ENCODE measurements around the gene P2RX1.

The P2RX1 gene

DNA sequence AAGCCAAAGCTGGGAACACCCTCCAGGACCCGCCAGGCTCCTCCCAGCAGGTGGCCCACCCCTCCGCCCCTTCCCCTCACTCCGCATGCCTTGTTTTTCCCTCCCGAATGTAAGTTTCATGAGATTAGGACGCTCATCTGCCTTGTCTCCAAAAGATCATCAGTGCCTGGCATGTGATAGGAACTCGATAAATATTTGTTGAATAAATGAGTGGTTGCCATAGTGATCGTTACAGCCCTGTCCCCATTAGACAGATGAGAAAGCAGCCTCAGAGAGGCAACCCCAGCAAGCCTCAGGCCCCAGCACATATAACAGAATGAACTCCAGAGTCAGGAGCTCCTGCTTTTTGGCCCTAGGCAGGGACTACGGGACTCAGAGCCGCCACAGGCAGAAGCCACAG lies 28.5 kb downstream of the P2RX1 start:
- DNase-seq (ENCODE audit: low spot score) = no peak

DNA sequence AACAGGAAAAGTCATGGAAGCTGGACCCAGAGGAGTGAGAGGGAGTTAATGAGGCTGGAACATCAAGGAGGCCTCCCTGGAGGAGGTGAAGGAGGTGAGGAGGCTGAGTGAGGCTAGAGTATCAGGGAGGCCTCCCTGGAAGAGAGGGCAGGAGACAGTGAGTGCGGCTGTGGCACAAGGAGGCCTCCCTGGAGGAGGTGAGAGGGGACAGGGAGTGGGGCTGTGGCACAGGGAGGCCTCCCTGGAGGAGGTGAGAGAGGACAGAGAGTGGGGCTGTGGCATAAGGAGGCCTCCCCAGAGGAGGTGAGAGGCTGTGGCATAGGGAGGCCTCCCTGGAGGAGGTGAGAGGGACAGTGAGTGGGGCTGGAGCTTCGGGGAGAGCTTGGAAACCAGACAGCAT lies 28.9 kb downstream of the P2RX1 start:
- DNase-seq (ENCODE audit: low spot score) = no peak

DNA sequence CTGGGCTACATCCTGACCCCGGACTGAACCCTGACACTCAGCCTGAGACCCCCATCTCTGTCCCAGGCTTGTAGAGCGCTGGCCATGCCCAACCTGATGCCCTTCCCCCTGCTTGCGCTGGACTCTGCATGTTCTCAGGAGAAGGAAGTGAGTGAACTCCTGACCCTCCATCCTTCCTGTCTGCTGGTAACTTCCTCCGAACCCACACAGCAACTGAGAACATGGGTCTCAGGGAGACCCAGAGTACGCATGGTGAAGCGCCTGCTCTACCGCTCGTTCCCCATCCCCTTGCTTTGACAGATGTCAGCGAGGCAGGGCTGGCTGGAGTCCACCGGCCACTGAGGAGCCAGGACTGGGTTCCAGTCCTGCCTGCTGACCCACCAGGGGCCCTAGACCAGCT lies 29.5 kb downstream of the P2RX1 start:
- no peak for DNase-seq (ENCODE audit: low spot score)

DNA sequence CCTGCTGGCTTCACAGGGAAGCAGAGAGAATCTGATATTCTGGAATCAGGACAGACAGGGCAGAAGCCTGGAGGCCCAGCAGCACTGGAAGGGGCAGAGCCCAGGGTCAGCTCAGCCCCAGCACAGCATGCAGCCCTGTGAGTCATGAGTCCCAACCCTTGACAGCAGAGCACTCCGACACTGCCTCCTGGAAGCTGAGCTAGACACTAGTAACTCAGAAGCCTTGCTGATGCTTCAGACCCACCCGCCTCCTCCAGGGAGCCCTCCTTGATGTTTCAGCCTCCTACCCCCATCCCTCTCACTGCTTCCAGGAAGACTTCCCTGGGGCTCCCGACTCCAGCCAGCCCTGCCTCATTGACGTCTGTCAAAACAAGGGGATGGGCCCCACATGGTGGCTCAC lies 30.3 kb downstream of the P2RX1 start:
- DNase-seq (ENCODE audit: low spot score) = peak; percentile 58

DNA sequence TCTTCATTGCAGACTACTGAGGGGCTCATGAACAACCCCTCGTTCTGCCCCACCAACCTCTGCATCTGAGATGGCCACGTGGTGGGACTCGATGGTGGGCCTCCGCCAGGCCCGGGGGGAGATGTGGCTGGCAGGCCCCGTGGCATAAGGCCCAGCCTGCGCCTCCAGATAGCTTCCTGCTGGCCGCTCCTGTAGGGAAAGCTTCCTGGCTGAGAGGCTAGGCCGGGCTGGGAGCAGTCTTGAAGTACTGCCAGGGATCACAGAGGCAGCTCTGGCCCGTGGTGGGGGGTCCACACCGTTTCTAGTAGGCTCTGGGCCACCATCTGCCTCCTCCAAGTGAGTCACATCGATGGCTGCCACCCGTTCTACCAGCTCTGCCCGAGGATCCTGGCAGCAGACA lies 31.0 kb downstream of the P2RX1 start:
- DNase-seq (ENCODE audit: low spot score) = no peak

DNA sequence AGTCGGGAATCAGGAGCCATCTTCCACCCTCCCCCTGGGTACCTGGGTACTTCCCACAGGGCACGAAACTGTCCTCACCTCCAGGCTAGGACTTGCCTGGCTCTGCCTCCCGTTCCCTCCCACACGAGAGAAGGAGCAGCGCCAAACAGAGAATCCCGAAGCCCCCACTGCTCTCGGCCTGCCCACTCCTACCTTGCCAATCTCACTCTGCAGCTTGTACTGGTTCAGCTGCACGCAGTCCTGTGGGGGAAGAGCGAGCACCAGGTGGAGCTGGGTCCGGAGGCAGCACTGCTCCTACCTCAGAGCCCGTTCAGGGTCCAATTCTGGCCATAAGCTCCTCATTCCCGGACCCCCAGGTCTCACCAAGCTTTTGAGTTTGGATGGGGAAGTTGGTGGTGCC lies 32.1 kb downstream of the P2RX1 start:
- no peak for DNase-seq (ENCODE audit: low spot score)

DNA sequence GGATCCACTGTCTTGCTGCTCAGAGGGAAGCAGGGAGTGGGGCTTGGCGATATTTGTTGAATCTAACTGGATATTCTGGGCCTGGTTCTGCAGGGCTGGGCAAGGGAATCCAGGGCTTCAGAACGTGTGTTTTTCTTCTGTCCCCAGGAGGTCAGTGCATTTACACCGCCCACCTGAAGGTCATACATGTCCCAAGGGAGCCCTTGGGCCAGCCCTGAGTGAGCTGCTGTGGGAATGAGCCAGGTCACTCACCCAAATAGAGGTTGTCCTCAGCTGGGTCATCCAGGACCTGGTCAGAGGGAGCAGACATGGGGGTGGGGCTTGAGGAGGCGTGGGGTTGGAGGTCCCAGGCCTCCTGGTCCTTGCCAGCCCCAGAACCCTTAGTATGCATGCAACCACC lies 34.0 kb downstream of the P2RX1 start:
- DNase-seq (ENCODE audit: low spot score) = no peak

DNA sequence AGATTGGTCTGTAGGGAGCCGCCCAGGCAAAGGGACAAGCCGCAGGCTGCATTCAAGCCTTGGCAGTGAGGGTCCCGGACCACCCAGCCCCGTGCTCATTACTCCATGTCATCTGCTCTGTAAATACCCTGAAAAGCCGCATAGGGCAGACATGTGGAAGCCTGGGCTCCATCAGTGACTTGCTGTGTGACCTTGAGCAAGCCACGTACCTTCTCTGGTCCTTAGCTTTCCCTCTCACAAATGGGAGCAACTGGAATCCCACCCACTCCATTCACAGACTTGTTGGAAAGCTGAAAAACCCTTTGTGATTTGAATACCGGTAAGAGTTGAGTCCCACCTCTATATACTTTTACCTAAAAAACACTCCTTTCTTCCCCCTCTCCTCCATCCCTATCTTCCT lies 35.3 kb downstream of the P2RX1 start:
- DNase-seq (ENCODE audit: low spot score) = no peak

DNA sequence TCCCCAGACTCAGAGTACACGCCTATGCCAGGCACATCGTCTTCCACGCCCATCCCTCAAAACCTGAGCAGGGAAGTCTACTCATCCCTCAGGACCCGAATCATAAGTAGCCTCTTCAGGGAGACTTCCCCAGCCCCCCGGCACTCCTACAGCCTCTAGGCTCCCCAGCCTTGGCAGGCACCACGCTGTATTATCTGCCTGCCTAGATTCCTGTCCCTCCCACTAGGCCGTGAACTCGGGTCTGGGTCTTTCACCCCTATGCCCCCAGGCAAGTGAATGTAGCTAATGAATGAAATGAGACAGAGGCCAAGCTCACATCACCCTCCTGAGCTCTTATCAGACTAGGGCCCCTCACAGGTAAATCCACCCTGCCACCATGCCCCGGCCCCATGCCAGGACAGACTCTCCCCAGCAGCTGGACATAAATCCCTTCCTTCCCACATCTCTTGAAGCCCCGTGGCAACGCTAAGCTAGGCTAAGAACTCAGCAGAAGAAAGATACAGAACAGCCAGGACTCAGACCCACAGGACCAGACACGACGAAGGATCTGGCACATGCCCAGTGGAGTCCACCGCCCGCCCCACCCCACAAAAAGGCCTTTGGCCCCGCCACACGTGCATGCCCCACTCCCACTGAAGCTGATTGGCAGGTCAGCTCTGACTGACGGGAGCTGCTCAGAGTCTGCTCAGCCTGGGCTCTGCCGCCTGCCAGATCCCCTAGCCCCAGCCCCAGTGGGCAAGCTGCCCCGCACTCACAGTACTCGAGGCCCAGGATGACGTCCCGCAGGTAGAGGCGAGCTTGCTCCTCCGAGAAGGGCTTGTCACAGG lies 36.5 kb downstream of the P2RX1 start:
- DNase-seq (ENCODE audit: low spot score) = no peak

DNA sequence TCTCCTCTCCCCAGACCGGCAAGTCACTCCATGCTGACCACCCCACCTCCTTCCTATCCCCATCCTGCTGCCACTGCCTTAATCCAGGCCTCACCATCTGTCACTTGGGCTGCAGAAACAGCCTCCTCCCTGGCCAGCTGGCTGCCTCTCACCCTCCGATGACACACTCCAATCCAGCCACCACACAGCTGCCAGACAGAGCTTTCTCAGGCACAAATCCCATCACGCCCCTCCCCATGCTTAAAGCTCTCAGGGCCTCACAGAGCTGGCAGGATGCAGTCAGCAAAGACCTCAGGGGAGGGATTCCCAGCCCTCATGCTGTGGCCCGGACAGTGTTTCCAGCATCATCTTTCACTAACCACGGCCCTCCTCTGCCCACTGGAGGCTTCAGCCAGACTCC lies 37.1 kb downstream of the P2RX1 start:
- no peak for DNase-seq (ENCODE audit: low spot score)

DNA sequence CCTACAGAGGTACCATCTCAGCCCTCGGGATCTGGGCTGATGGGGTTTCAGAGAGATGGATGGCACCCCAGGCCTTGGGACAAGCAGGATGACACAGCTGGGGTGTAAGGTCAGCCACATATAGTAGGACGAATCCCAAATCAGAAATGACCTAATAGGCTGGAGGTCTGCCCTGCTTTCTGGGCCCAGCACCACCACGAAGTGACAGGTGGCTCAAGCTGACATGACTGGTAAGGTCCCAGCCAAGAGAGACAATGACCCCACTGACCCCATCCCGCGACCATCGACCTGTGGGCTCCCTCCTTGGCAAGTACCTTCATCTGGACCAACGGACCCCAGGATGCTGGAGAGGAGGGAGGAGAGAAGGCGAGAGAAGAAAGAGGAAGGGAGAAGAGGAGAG lies 39.0 kb downstream of the P2RX1 start:
- no peak for DNase-seq (ENCODE audit: low spot score)

DNA sequence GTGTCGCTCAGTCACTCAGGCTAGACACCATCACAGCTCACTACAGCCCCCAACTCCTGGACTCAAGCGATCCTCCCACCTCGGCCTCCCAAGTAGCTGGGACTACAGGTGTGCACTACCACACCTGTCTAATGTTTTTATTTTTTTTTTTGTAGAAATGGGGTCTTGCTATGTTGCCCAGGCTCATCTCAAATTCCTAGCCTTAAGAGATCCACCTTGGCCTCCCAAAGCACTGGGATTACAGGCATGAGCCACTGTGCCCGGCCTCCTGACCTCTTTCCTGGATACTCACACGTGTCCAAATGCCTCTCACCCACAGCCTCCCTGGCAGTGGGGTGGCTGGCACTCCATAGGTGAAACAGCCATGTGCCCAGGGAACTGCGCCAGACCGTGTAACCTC lies 40.9 kb downstream of the P2RX1 start:
- DNase-seq (ENCODE audit: low spot score) = no peak

DNA sequence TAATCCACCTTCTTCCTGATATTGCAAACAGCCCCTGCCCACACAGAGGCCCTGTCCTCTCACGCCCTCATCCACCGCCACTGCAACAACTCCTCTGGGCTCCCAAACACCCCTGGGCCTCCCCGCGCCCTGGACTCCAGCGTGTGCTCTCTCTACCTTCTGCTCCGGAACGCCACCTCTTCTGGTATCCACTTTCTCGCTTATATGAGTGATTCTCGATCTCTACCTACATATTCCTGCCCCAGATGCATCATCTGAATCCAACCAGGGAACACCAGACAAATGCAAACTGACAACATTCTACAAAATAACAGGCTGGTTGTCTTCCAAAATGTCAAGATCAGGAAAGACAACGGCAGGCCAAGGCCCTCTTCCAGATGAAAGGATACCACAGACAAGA lies 42.4 kb downstream of the P2RX1 start:
- no peak for DNase-seq (ENCODE audit: low spot score)

DNA sequence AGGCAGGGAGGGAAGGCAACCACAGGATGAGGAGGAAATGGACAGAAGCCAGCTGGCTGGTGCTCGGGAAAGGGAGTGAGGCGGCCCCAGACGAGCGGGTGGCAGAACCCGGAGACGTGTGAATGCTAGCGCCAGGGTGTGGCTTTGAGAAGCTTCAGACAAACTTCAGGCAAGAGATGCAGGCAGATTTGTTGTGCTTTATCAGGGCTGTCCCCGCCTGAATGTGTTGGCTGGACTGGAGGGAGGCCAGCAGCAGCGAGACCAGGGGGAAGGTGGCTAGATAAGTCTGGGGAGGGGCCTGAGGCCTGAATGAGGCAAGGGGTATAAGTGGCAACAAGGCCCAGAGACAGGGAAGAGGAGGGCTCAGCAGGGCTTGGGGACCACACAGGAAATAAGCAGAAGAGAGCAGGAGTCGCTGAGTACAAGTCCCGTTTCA lies 45.4 kb downstream of the P2RX1 start:
- no peak for DNase-seq (ENCODE audit: low spot score)

DNA sequence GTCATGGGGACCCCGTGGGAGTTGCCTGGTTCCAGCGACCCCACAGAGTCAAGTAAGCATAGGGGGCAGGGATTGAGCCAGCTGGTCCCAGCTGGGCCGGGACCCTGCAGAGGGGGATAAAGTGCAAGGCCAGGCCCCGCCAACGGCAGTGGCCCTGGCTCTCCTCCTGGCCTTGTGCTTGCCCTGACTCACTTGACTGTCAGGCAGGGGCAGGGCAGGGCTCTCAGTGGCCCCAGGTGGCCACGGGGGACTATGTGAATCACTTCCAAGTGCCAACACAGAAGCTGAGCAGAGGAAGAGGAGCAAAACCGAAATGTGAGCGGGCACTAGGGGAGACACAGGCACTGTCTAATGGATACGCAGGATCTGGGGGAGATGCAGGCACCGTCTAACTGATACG lies 48.7 kb downstream of the P2RX1 start:
- DNase-seq (ENCODE audit: low spot score) = no peak

DNA sequence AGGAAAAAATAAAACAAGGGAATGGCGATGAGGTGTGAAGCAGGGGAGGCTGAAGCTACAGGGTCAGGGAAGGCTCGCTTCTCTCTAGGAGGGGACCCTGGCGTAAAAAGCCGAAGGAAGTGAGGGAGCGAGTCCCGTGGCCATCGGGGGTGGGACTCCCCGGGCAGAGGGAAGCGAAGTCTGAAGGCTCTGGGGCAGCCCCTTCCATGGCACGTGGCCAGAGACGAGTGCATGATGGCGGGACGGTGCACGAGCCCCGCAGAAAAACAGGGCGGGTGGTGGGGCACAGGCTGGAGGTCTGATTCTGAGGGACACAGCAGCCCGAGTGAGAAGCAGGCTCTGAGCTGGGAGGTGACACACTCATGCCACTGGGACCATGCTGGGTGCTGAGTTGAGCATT lies 49.2 kb downstream of the P2RX1 start:
- DNase-seq (ENCODE audit: low spot score) = no peak

DNA sequence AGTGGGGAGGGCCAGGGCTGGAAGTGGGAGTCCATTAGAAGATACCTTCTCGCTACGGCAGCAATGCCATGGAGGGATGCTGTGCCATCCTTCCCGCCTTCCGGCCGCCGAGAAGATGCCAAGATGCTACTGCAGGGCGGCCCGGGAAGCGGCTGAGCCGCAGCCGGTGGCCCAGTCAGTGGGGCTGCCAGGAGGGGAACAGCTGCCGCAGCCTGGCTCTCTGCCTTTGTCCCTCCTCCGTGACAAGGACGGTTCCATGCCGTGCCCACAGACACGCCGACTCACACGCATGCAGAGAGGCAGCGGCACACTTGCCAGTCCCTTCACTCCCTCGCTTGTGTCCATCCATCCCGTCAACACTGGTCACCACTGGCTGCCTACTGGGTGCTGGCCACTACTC lies 50.0 kb downstream of the P2RX1 start:
- no peak for DNase-seq (ENCODE audit: low spot score)

DNA sequence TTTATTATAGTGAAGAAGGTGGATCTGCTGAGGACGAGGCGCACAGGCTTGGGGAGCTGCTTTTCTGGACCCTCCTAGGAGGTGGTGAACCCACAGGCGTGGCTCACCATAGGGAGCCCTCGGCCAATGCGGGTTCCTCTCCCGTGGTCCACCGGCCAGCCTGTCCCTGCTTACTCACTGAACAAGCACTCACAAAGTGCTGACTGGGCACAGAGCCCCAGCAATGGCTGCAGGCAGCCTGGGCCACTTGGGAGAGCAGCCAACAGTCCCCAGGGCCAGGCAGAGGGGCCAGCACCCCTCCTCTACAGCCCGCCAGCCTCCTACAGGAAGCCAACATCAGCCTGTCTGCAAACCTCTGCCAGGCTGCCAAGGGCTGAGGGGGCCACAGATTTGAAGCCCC lies 51.1 kb downstream of the P2RX1 start:
- DNase-seq (ENCODE audit: low spot score) = no peak

DNA sequence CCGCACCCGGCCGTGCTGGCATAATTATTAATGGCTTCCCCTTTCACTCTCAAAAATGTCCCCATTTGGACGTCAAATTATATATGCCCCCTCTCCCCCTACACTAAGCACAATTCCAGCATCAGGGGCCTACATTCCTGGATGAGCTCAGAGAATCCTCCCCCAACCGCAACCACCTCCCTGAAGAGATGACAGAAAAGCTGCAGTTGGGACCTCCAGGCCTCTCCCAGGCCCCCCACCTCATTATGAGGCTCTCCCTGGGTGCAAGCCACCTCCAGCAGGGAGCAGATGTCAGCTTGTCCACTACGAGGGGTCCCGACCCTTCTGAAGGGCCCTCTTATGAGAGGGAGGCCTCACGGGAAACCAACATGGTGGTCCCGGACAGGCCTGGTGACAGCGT lies 51.7 kb downstream of the P2RX1 start:
- no peak for DNase-seq (ENCODE audit: low spot score)

DNA sequence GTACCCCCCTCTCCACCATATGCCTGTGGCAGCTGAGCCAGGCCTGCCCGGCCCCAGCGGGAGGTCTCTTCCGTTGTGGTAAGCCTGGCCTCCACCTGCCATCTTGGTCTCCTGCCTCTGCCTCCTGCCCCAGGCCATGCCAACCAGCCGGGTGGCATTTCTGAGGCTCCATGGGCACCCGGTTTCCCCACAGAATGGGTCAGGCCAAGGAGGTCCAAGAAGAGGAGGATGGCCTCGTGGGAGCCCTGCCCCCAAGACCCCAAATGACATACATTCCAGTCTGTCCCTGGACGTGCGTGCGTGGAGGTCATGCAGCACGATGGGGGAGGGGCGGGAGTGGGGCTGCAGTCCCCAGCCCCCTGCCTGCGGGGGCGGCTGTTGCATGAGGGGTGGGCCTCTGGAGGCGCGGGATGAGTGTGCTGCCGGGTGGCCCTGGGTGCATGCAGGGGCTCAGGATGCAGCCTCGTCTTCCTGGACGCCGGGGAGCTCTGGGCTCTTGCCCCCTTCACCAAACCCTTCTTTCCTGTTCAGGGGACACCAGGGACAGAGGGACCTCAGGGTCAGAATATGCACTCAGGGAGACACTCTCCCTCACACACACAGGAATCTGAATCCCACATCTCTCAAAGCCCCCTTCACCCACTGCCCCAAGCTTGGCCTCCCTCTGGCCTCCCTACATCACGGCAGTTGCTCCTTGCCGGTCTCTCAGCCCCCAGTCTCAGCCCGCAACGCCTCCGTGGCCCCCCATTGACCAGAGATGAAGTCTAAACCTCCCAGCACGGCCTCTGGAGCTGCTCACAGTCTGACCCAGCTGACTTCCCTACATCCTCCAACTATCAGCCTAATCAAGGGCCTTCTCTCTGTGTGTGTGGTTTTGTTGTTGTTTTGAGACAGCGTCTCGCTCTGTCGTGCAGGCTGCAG lies 54.2 kb downstream of the P2RX1 start:
- DNase-seq (ENCODE audit: low spot score) = no peak

DNA sequence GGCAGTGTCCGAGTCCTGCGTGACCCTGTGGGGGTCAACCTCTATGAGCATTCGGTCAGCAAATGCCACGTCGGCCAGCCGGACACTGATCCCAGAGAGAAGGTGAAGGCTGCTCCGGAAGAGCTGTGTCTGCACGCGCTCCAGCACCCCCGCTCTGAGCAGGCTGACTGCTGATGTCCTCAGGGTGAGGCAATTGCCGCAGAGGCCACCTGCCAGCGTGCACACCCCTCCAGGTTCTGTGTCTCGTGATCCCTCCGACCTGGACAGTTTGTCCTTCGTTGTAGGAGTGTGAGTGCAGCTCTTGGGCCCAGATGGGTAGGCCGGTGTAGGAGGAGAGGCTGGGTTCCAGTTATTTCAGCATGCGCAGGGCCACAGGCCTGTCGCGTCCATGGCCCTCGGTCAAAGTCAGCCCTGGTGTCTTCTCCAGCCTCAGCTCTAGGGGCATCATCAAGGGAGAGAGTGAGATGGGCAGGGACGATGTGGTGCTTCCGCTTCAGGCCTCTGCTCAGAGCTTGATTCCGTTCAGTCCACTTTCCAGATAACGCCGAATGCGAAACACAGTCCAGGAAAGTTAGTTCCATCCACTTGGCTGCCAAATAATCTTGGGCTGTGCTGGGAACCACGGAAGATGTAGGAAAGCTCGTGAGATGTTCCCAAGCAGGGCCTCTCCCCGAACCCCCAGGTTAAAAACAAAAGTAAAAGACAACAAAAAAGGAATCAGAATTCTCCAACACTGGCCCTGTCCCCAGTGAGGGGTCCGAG lies 55.1 kb downstream of the P2RX1 start:
- no peak for DNase-seq (ENCODE audit: low spot score)

DNA sequence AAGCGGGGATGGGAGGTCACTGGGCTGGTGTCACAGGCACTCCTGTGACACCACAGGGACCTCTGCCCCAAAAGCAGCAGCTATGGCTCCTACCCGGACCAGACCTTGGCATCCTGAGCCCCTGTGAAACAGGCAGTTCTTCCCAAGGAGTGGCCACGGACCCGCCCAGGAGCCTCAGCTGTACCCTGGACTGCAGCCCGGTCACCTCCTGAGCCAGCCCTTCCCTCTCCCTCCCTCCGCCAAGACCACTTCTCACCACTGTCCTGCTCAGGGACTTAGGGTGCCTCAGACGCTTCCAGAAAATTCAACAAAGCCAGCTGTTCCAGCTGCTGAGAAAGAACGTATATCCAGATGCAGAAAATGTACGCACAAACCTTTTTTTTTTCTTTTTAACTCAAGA lies 56.3 kb downstream of the P2RX1 start:
- no peak for DNase-seq (ENCODE audit: low spot score)
